Body of pancreas (tissue), 4 donors: ENCODE results near the gene HEBP2.

ENCODE experiments used
- CTCF ChIP-seq, 7 experiments: fragments of 450-650 bp in 4 of 7; fragments of 200-600 bp in 3 of 7; sonication (generic) in 3 of 7; IDR thresholded peaks; one replicate each; pipeline ENCODE4 v1.5.1; 2016 to 2019; ENCODE audit warnings: antibody characterized with exemption in 7 of 7
- POLR2A ChIP-seq, 3 donors: fragments of 450-650 bp; IDR thresholded peaks; one replicate each; pipeline ENCODE4 v1.6.1; 2016; ENCODE audit warnings: antibody characterized with exemption in 3 of 3, mild to moderate bottlenecking in 2 of 3

GRCh38 chr6:138440758-138441357 lies 36.8 kb downstream of the HEBP2 start:
- TF ChIP-seq POLR2A (IDR thresholded peaks at IDR 0.05) (no peak), CTCF (IDR thresholded peaks at IDR 0.05) (no peak)
